ENCODE results near the gene ZNF778.

DNA sequence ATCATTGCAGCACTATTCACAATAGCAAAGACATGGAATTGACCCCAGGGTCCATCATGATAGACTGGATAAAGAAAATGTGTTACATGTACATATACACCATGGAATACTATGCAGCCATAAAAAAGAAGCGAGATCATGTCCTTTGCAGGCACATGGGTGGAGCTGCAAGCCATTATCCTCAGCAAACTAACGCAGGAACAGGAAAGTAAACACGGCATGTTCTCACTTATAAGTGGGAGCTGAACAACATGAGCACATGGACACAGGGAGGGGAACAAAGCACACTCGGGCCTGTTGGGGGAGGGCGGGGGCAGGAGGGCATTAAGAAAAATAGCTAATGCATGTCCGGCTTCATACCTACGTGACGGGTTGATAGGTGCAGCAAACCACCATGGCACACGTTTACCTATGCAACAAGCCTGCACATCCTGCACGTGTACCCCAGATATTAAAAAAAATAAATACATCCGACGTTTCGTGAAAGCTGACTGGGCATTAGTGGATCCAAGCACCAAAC is 28.9 kb downstream of the ZNF778 start:
- TF ChIP-seq, protein P1, sequence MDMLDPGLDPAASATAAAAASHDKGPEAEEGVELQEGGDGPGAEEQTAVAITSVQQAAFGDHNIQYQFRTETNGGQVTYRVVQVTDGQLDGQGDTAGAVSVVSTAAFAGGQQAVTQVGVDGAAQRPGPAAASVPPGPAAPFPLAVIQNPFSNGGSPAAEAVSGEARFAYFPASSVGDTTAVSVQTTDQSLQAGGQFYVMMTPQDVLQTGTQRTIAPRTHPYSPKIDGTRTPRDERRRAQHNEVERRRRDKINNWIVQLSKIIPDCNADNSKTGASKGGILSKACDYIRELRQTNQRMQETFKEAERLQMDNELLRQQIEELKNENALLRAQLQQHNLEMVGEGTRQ (IDR thresholded peaks at IDR 0.05; ENCODE audit: borderline replicate concordance, low read depth, low read length), result no peak
- TF ChIP-seq, protein P2, sequence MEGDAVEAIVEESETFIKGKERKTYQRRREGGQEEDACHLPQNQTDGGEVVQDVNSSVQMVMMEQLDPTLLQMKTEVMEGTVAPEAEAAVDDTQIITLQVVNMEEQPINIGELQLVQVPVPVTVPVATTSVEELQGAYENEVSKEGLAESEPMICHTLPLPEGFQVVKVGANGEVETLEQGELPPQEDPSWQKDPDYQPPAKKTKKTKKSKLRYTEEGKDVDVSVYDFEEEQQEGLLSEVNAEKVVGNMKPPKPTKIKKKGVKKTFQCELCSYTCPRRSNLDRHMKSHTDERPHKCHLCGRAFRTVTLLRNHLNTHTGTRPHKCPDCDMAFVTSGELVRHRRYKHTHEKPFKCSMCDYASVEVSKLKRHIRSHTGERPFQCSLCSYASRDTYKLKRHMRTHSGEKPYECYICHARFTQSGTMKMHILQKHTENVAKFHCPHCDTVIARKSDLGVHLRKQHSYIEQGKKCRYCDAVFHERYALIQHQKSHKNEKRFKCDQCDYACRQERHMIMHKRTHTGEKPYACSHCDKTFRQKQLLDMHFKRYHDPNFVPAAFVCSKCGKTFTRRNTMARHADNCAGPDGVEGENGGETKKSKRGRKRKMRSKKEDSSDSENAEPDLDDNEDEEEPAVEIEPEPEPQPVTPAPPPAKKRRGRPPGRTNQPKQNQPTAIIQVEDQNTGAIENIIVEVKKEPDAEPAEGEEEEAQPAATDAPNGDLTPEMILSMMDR (IDR thresholded peaks at IDR 0.05), result no peak
- TF ChIP-seq EP300 (IDR thresholded peaks at IDR 0.05; ENCODE audit: borderline replicate concordance in 1 of 2, low read depth in 1 of 2, low read length in 1 of 2) (no peak), CHD2 (IDR thresholded peaks at IDR 0.05; ENCODE audit: low read length, partially characterized antibody) (no peak), EZH2phosphoT487 (IDR thresholded peaks at IDR 0.05; ENCODE audit: borderline replicate concordance, low read depth) (no peak), SIN3A (IDR thresholded peaks at IDR 0.05; ENCODE audit: borderline replicate concordance, low read depth, low read length) (no peak)
- TF ChIP-seq, protein P3, sequence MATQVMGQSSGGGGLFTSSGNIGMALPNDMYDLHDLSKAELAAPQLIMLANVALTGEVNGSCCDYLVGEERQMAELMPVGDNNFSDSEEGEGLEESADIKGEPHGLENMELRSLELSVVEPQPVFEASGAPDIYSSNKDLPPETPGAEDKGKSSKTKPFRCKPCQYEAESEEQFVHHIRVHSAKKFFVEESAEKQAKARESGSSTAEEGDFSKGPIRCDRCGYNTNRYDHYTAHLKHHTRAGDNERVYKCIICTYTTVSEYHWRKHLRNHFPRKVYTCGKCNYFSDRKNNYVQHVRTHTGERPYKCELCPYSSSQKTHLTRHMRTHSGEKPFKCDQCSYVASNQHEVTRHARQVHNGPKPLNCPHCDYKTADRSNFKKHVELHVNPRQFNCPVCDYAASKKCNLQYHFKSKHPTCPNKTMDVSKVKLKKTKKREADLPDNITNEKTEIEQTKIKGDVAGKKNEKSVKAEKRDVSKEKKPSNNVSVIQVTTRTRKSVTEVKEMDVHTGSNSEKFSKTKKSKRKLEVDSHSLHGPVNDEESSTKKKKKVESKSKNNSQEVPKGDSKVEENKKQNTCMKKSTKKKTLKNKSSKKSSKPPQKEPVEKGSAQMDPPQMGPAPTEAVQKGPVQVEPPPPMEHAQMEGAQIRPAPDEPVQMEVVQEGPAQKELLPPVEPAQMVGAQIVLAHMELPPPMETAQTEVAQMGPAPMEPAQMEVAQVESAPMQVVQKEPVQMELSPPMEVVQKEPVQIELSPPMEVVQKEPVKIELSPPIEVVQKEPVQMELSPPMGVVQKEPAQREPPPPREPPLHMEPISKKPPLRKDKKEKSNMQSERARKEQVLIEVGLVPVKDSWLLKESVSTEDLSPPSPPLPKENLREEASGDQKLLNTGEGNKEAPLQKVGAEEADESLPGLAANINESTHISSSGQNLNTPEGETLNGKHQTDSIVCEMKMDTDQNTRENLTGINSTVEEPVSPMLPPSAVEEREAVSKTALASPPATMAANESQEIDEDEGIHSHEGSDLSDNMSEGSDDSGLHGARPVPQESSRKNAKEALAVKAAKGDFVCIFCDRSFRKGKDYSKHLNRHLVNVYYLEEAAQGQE (IDR thresholded peaks at IDR 0.05; ENCODE audit: low read depth, low read length), result no peak
- TF ChIP-seq, protein P4, sequence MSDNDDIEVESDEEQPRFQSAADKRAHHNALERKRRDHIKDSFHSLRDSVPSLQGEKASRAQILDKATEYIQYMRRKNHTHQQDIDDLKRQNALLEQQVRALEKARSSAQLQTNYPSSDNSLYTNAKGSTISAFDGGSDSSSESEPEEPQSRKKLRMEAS (IDR thresholded peaks at IDR 0.05; ENCODE audit: low read depth), result no peak
